Smooth muscle cell (in vitro differentiated cells): ENCODE data around the gene SLC12A4. TPM values are rescaled to one million over a fixed set of nuclear protein-coding genes. Genes with fewer than 3 reads are reported as not detected.
"Not testable (repeated sequence)": the region's sequence is repeated elsewhere in the genome, so short reads cannot be mapped to it uniquely, and the experiment has no call there.

Experiments
- DNase-seq: peaks from one replicate; lab custom pipeline; 2025; ENCODE audit not compliant: unreplicated experiment; lab: John Stamatoyannopoulos, UW
- H2AFZ ChIP-seq: fragments of 200-600 bp; sonication (generic); 2 replicates; pipeline ENCODE4 v1.6.0; 2016; ENCODE audit warnings: antibody characterized with exemption, low read depth, mild to moderate bottlenecking
- H3F3A ChIP-seq: fragments of 200-600 bp; sonication (generic); 2 replicates; pipeline ENCODE4 v1.6.0; 2017; ENCODE audit warnings: antibody characterized with exemption, low read depth
- H3K27ac ChIP-seq: fragments of 200-600 bp; sonication (generic); 2 replicates; pipeline ENCODE4 v1.5.1; 2016; ENCODE audit warnings: low read depth, mild to moderate bottlenecking
- H3K27me3 ChIP-seq: fragments of 200-600 bp; sonication (generic); 2 replicates; pipeline ENCODE4 v1.6.1; 2016; ENCODE audit warnings: low read depth, mild to moderate bottlenecking
- H3K36me3 ChIP-seq: fragments of 200-600 bp; sonication (generic); 2 replicates; pipeline ENCODE4 v1.5.1; 2016; ENCODE audit warnings: low read depth
- H3K4me1 ChIP-seq: fragments of 200-600 bp; sonication (generic); 2 replicates; pipeline ENCODE4 v1.5.1; 2016; ENCODE audit warnings: low read depth
- H3K4me2 ChIP-seq: fragments of 200-600 bp; sonication (generic); 2 replicates; pipeline ENCODE4 v1.6.0; 2016; ENCODE audit warnings: mild to moderate bottlenecking
- H3K4me3 ChIP-seq: fragments of 200-600 bp; sonication (generic); 2 replicates; pipeline ENCODE4 v1.5.1; 2016; ENCODE audit warnings: mild to moderate bottlenecking
- H3K79me2 ChIP-seq: fragments of 200-600 bp; sonication (generic); 2 replicates; pipeline ENCODE4 v1.6.0; 2016; ENCODE audit warnings: low read depth, mild to moderate bottlenecking
- H3K9ac ChIP-seq: fragments of 200-600 bp; sonication (generic); 2 replicates; pipeline ENCODE4 v1.6.0; 2016; ENCODE audit warnings: low read depth
- H3K9me3 ChIP-seq: fragments of 200-600 bp; sonication (generic); replicated peaks from 2 replicates; pipeline ENCODE4 v1.5.1; 2016; ENCODE audit warnings: low read depth
- H4K20me1 ChIP-seq: fragments of 200-600 bp; sonication (generic); 2 replicates; pipeline ENCODE4 v1.6.0; 2016; ENCODE audit warnings: low read depth
- CTCF ChIP-seq: fragments of 200-600 bp; sonication (generic); IDR thresholded peaks from 2 replicates; pipeline ENCODE4 v1.5.1; 2017; ENCODE audit warnings: borderline replicate concordance, mild to moderate bottlenecking, antibody characterized with exemption; ENCODE audit not compliant: insufficient read depth, poor library complexity, severe bottlenecking
- WGBS: methylation state at CpG from one replicate; pipeline ENCODE4 v1.1.7; 2016; ENCODE audit warnings: low lambda C conversion rate; 5-methylcytosine and 5-hydroxymethylcytosine counted together
- polyA plus RNA-seq: library from polyadenylated mRNA; unstranded; fragments of >200 nt; fragmentation: Nextera tagmentation; extraction: Ambion mirVana; gene quantifications from 2 replicates; pipeline ENCODE4 v1.2.1, GENCODE V29; 2016
- total RNA-seq: library from RNA; depleted of rRNA; stranded (reverse); fragments of >200 nt; gene quantifications from 2 replicates; pipeline ENCODE4 v1.2.3, GENCODE V29; 2014

The SLC12A4 gene
- total and polyA plus RNA-seq, 2 experiments from 2014 or later = 47.7 to 92.4 TPM

GRCh38 chr16:67917140-67917851, 51.1 kb downstream of the SLC12A4 start:
- no peaks in the 10 kb centered on the region for H3K9me3 ChIP-seq
- TF ChIP-seq CTCF = no peak
- no peaks in the 10 kb centered on the region for H3K36me3 ChIP-seq
- H4K20me1 ChIP-seq = peaks cover 91% of the 10 kb centered on the region
- H3K27ac ChIP-seq = peak overlapping the region; percentile 79
- WGBS = 78% methylated on average over 6 of the region's 6 CpGs
- no peak for DNase-seq
- H3K79me2 ChIP-seq = peaks cover 24% of the 10 kb centered on the region
- H3F3A ChIP-seq = peaks cover 10% of the 10 kb centered on the region
- H3K4me1 ChIP-seq = no peaks in the 10 kb centered on the region
- H3K4me3 ChIP-seq = no peak overlapping the region
- no peak overlapping the region for H2AFZ ChIP-seq
- H3K27me3 ChIP-seq = no peaks in the 10 kb centered on the region
- H3K9ac ChIP-seq = peak overlapping the region; percentile 36
- no peak overlapping the region for H3K4me2 ChIP-seq

- Histone ChIP-seq H3K79me2 (peaks cover 24% of the 10 kb centered on the region), H3K4me3 (no peak overlapping the region), H3K4me1 (no peaks in the 10 kb centered on the region), H4K20me1 (peaks cover 89% of the 10 kb centered on the region), H2AFZ (no peak overlapping the region), H3K9me3 (no peaks in the 10 kb centered on the region), H3K36me3 (no peaks in the 10 kb centered on the region), H3K4me2 (no peak overlapping the region), H3K27me3 (no peaks in the 10 kb centered on the region), H3K27ac (no peak overlapping the region), H3K9ac (no peak overlapping the region), H3F3A (peaks cover 10% of the 10 kb centered on the region)
- 87% methylated on average over 7 of the region's 7 CpGs for WGBS
- no peak for DNase-seq
- no peak for TF ChIP-seq CTCF
These were observed 52.4 kb downstream of the SLC12A4 start for GRCh38 chr16:67915831-67916723.

- not testable (repeated sequence) for H3K36me3 ChIP-seq, H3K4me3 ChIP-seq, H3K27ac ChIP-seq, H3K9ac ChIP-seq, H3K27me3 ChIP-seq, H3K4me2 ChIP-seq, DNase-seq, H3K4me1 ChIP-seq, H3K9me3 ChIP-seq, H2AFZ ChIP-seq
- 59% methylated on average over 2 of the region's 2 CpGs for WGBS
- H4K20me1 ChIP-seq = peaks cover 89% of the 10 kb centered on the region
- H3F3A ChIP-seq = peaks cover 10% of the 10 kb centered on the region
- peaks cover 20% of the 10 kb centered on the region for H3K79me2 ChIP-seq
These were observed 53.0 kb downstream of the SLC12A4 start for GRCh38 chr16:67915496-67915769.

GRCh38 chr16:67914758-67915495, 53.5 kb downstream of the SLC12A4 start:
- H3K27me3 ChIP-seq = no peaks in the 10 kb centered on the region
- no peaks in the 10 kb centered on the region for H3K4me1 ChIP-seq
- peaks cover 15% of the 10 kb centered on the region for H3K79me2 ChIP-seq
- peaks cover 10% of the 10 kb centered on the region for H3F3A ChIP-seq
- no peak overlapping the region for H2AFZ ChIP-seq
- H3K4me2 ChIP-seq = no peak overlapping the region
- H3K4me3 ChIP-seq = no peak overlapping the region
- 73% methylated on average over 7 of the region's 7 CpGs for WGBS
- no peak for TF ChIP-seq CTCF
- DNase-seq = no peak
- no peaks in the 10 kb centered on the region for H3K9me3 ChIP-seq
- H3K27ac ChIP-seq = no peak overlapping the region
- H3K9ac ChIP-seq = no peak overlapping the region
- peaks cover 86% of the 10 kb centered on the region for H4K20me1 ChIP-seq
- H3K36me3 ChIP-seq = no peaks in the 10 kb centered on the region
